NCI-H2107 treated with DMSO at 0.1 percent for 48 hours (cell line): ENCODE data around the gene WFIKKN1.

ENCODE experiments used
- DNase-seq: peaks from one replicate; lab custom pipeline; 2025; ENCODE audit not compliant: unreplicated experiment; lab: John Stamatoyannopoulos, UW

Gene WFIKKN1

GRCh38 chr16:630815-631405 lies at the start of gene WFIKKN1:
TSS of gene WFIKKN1 (plus strand) at chr16:630985. CDS start at chr16:631254, 269 bp downstream.
- DNase-seq = no peak

- DNase-seq = no peak
Observed at GRCh38 chr16:582218-582613, 48.6 kb upstream of the WFIKKN1 start.

- DNase-seq = no peak
Observed at GRCh38 chr16:582614-583331, 48.0 kb upstream of the WFIKKN1 start.

- no peak for DNase-seq
Observed at GRCh38 chr16:583470-583814, 47.3 kb upstream of the WFIKKN1 start.

GRCh38 chr16:583815-584591 lies 46.8 kb upstream of the WFIKKN1 start:
- DNase-seq = no peak

GRCh38 chr16:585351-585750 lies 45.4 kb upstream of the WFIKKN1 start:
- no peak for DNase-seq

- DNase-seq = no peak
Observed at GRCh38 chr16:586047-586644, 44.6 kb upstream of the WFIKKN1 start.

GRCh38 chr16:586645-587590 lies 43.9 kb upstream of the WFIKKN1 start:
- DNase-seq = no peak

- no peak for DNase-seq
Observed at GRCh38 chr16:588639-588888, 42.2 kb upstream of the WFIKKN1 start.

GRCh38 chr16:588889-589657 lies 41.7 kb upstream of the WFIKKN1 start:
- peak; percentile 88 for DNase-seq

GRCh38 chr16:589658-590187 lies 41.1 kb upstream of the WFIKKN1 start, which contains the start of gene RAB40C:
TSS of gene RAB40C (plus strand) at chr16:590066. CDS start at chr16:590292, 226 bp downstream.
- peak; percentile 88 for DNase-seq

- DNase-seq = no peak
Observed at GRCh38 chr16:590188-590814, 40.5 kb upstream of the WFIKKN1 start.

- no peak for DNase-seq
Observed at GRCh38 chr16:590815-591200, 40.0 kb upstream of the WFIKKN1 start.

GRCh38 chr16:591231-591630 lies 39.6 kb upstream of the WFIKKN1 start:
- no peak for DNase-seq

GRCh38 chr16:591892-592517 lies 38.8 kb upstream of the WFIKKN1 start:
- no peak for DNase-seq

- DNase-seq = peak; percentile 81
Observed at GRCh38 chr16:592518-593306, 38.1 kb upstream of the WFIKKN1 start.

- peak; percentile 83 for DNase-seq
Observed at GRCh38 chr16:593406-593805, 37.4 kb upstream of the WFIKKN1 start.

GRCh38 chr16:593807-594206 lies 37.0 kb upstream of the WFIKKN1 start:
- DNase-seq = no peak
